ENCODE data around the gene DHX30.

DNA sequence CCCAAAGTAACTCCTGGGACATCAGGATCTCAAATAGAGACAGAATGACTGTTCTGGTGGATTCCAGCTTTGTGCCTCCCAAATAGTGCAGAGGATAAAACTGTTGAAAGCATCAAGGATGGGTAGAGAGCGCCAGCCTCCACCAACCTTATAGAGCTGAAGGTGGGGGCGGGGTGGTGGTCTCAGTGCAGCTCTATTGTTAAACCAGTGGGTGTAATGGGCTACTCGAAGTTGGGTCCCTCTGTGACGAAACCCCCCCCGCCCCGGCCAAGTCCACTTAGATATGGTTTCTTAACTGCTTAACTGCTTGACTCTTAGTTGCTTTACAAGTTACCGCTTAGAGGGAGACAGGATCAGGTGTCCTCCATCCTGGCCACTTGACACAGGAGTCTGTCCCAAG is 22.7 kb downstream of the DHX30 start:
- TF ChIP-seq, protein P1, sequence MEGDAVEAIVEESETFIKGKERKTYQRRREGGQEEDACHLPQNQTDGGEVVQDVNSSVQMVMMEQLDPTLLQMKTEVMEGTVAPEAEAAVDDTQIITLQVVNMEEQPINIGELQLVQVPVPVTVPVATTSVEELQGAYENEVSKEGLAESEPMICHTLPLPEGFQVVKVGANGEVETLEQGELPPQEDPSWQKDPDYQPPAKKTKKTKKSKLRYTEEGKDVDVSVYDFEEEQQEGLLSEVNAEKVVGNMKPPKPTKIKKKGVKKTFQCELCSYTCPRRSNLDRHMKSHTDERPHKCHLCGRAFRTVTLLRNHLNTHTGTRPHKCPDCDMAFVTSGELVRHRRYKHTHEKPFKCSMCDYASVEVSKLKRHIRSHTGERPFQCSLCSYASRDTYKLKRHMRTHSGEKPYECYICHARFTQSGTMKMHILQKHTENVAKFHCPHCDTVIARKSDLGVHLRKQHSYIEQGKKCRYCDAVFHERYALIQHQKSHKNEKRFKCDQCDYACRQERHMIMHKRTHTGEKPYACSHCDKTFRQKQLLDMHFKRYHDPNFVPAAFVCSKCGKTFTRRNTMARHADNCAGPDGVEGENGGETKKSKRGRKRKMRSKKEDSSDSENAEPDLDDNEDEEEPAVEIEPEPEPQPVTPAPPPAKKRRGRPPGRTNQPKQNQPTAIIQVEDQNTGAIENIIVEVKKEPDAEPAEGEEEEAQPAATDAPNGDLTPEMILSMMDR (conservative IDR thresholded peaks at IDR 0.05; ENCODE audit: low read depth, low read length), result no peak
- TF ChIP-seq RFX5 (IDR thresholded peaks at IDR 0.05; ENCODE audit: low read depth, low read length), result no peak
- no peak for TF ChIP-seq NFE2L2 (IDR thresholded peaks at IDR 0.05; ENCODE audit: low read depth, low read length)
- no peak for TF ChIP-seq POLR2A (IDR thresholded peaks at IDR 0.05; ENCODE audit: low read depth, low read length)
- no peak for TF ChIP-seq MXI1 (IDR thresholded peaks at IDR 0.05; ENCODE audit: borderline replicate concordance, low read depth, low read length)

All from IMR-90 (cell line).